ENCODE results near the gene LCN10. TPM values are rescaled to one million over a fixed set of nuclear protein-coding genes. Genes with fewer than 3 reads are reported as not detected.

LCN10 gene
- total and polyA plus RNA-seq, 2 experiments from 2014 or later, result not detected

DNA sequence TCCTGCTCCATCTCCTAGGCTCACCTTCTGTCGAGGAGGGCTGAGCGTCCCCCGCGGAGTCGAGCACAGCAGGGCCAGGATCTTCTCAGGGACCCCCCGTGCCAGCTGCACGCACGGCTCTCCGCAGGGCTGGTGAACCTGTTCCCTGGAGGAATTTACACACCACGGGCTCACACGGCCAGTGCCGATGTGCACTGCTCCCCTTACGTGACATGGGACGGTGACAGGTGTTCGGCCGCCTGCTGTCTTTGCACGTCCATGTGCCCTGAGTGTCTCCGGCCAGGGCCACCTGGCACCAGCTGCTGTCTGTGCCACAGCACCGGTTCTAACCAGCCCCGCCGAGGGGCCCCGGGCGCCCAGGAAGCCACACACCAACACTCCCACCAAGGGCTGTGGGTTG lies 46.8 kb downstream of the LCN10 start:
- H3K79me2 ChIP-seq (ENCODE audit: insufficient read depth), result no peaks in the 10 kb centered on the region
- H3K4me2 ChIP-seq (ENCODE audit: unreplicated experiment), result no peak overlapping the region
- H4K20me1 ChIP-seq (ENCODE audit: insufficient read depth), result no peaks in the 10 kb centered on the region
- H3K4me1 ChIP-seq (ENCODE audit: insufficient read depth), result no peaks in the 10 kb centered on the region
- no peaks in the 10 kb centered on the region for H3K9me3 ChIP-seq (ENCODE audit: low read depth)
- no peaks in the 10 kb centered on the region for H3K9me2 ChIP-seq (ENCODE audit: insufficient read depth)
- 77 to 88% methylated on average over 19 to 20 of the region's 23 CpGs for WGBS, 2 experiments (ENCODE audit: low coverage in 1 of 2, low lambda C conversion rate in 2 of 2, missing lambda C conversion rate in 2 of 2)
- no peak for DNase-seq
- TF ChIP-seq EZH2phosphoT487 (IDR thresholded peaks at IDR 0.05; ENCODE audit: insufficient read depth, low read depth), result no peak
- in situ Hi-C loops (cut with MboI), result no loop called here
- H2AFZ ChIP-seq, result no peak overlapping the region
- H3K9ac ChIP-seq, result no peak overlapping the region
- no peak overlapping the region for H3K4me3 ChIP-seq
- no peaks in the 10 kb centered on the region for H3K36me3 ChIP-seq (ENCODE audit: low read depth)
- H3K27ac ChIP-seq, result no peak overlapping the region
- no peaks in the 10 kb centered on the region for H3K27me3 ChIP-seq (replicated peaks; ENCODE audit: insufficient read depth)
- H3F3A ChIP-seq (ENCODE audit: insufficient read depth), result no peaks in the 10 kb centered on the region

DNA sequence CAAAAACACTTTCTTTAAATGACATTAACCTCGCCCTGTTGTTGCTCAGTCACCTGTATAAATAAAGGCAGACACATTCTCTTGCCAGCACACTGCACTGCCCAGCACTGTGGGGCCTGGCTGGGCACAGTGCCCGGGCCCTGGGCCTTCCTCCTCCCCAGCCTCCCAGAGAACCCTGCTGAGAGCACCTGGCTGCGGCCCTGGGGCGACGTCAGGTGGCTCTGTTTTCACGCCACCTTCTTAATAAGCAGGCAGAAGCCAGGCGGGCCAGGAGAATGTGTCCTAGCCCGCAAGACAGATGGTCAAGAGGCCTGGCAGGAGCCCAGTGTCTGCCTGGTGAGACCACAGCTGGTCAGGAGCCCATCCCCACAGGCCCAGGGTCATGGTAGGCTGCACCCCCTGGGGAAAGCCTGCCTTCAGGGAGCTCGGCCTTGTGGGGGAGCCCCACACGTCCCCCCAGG lies 47.3 kb downstream of the LCN10 start:
- Histone ChIP-seq H3K9ac (no peak overlapping the region), H3K27ac (no peak overlapping the region), H2AFZ (no peak overlapping the region), H3K4me3 (no peak overlapping the region), H3K9me2 (ENCODE audit: insufficient read depth) (no peaks in the 10 kb centered on the region), H3K27me3 (replicated peaks; ENCODE audit: insufficient read depth) (no peaks in the 10 kb centered on the region), H3K4me1 (ENCODE audit: insufficient read depth) (no peaks in the 10 kb centered on the region), H3K79me2 (ENCODE audit: insufficient read depth) (no peaks in the 10 kb centered on the region), H4K20me1 (ENCODE audit: insufficient read depth) (no peaks in the 10 kb centered on the region), H3K9me3 (ENCODE audit: low read depth) (no peaks in the 10 kb centered on the region), H3F3A (ENCODE audit: insufficient read depth) (no peaks in the 10 kb centered on the region), H3K4me2 (ENCODE audit: unreplicated experiment) (no peak overlapping the region), H3K36me3 (ENCODE audit: low read depth) (no peaks in the 10 kb centered on the region)
- TF ChIP-seq EZH2 (IDR thresholded peaks at IDR 0.05; ENCODE audit: insufficient read depth, poor library complexity, severe bottlenecking) (no peak), EZH2phosphoT487 (IDR thresholded peaks at IDR 0.05; ENCODE audit: insufficient read depth, low read depth) (no peak)
- in situ Hi-C loops (cut with MboI), result no loop called here
- DNase-seq, result no peak
- 74 to 75% methylated on average over 10 of the region's 10 CpGs for WGBS, 2 experiments (ENCODE audit: low coverage in 1 of 2, low lambda C conversion rate in 2 of 2, missing lambda C conversion rate in 2 of 2)

DNA sequence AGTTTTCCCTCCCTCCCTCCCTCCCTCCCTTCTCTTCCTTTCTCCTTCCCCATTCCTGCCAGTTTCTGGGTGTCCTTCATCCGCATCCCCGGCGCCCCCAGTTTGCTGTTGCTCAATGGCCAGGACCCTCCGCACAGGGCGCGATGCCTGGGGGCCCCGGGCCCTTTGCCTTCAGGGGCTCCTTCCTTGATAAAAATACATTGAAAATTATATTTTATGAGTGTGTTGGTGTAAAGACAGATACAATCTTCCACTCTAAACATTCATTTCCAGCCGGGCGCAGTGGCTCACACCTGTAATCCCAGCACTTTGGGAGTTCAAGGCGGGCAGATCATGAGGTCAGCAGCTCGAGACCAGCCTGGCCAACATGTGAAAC lies 47.9 kb downstream of the LCN10 start:
- no peak for DNase-seq
- Histone ChIP-seq H3K9ac (no peak overlapping the region), H3K9me3 (ENCODE audit: low read depth) (no peaks in the 10 kb centered on the region), H3K4me3 (no peak overlapping the region), H3K9me2 (ENCODE audit: insufficient read depth) (no peaks in the 10 kb centered on the region), H3F3A (ENCODE audit: insufficient read depth) (no peaks in the 10 kb centered on the region), H2AFZ (no peak overlapping the region), H3K27ac (no peak overlapping the region), H3K36me3 (ENCODE audit: low read depth) (no peaks in the 10 kb centered on the region), H4K20me1 (ENCODE audit: insufficient read depth) (no peaks in the 10 kb centered on the region), H3K27me3 (replicated peaks; ENCODE audit: insufficient read depth) (no peaks in the 10 kb centered on the region), H3K79me2 (ENCODE audit: insufficient read depth) (no peaks in the 10 kb centered on the region), H3K4me1 (ENCODE audit: insufficient read depth) (no peaks in the 10 kb centered on the region), H3K4me2 (ENCODE audit: unreplicated experiment) (no peak overlapping the region)
- in situ Hi-C loops (cut with MboI), result no loop called here
- TF ChIP-seq EZH2 (IDR thresholded peaks at IDR 0.05; ENCODE audit: insufficient read depth, poor library complexity, severe bottlenecking) (no peak), EZH2phosphoT487 (IDR thresholded peaks at IDR 0.05; ENCODE audit: insufficient read depth, low read depth) (no peak)
- 85% methylated on average over 11 of the region's 11 CpGs for WGBS, 2 experiments (ENCODE audit: low coverage in 1 of 2, low lambda C conversion rate in 2 of 2, missing lambda C conversion rate in 2 of 2)

DNA sequence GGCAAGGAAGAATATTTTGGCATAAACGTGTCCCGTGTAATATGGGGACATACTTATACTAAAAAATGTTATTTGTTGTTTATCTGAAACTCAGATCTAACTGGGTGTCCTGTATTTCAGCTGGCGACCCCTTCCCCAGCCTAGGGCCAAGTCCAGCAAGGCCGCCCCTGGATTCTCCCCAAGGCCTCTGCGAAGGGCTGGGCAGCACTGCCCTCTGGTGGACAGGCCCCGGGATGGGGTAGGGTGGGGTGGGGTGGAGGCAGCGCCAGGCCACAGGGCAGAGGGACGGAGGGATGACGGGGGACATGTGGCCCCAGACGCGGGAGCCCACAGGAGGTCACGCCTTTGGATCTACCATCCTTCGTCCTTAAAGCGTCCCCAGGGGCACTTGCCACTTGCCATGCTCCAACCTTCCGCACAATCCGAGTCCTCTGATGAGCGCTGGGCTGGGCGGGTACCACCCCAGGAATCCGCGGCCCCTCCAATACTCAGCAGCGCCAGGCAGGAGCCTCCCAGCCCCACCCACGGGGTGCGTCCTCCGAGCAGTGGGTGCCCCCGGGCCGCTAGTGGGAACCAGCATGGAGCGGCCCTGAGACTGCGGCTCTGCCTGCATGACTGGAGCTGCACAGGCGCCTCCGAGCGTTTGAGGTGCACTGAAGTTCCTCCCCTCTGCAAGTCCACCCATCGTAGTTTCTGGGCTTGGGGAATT lies 48.4 kb downstream of the LCN10 start:
- Histone ChIP-seq H3K9ac (no peak overlapping the region), H3K4me2 (ENCODE audit: unreplicated experiment) (no peak overlapping the region)
- in situ Hi-C loops (cut with MboI), result no loop called here

More for the DNA sequence above, 48.4 kb downstream of the LCN10 start:
- H2AFZ ChIP-seq, result no peak overlapping the region
- H3K79me2 ChIP-seq (ENCODE audit: insufficient read depth), result no peaks in the 10 kb centered on the region
- peak; percentile 65 for DNase-seq
- H3K36me3 ChIP-seq (ENCODE audit: low read depth), result no peaks in the 10 kb centered on the region
- H3K9me3 ChIP-seq (ENCODE audit: low read depth), result no peaks in the 10 kb centered on the region
- no peaks in the 10 kb centered on the region for H3K27me3 ChIP-seq (replicated peaks; ENCODE audit: insufficient read depth)
- H3K9me2 ChIP-seq (ENCODE audit: insufficient read depth), result no peaks in the 10 kb centered on the region
- 23 to 25% methylated on average over 23 to 32 of the region's 32 CpGs for WGBS, 2 experiments (ENCODE audit: low coverage in 1 of 2, low lambda C conversion rate in 2 of 2, missing lambda C conversion rate in 2 of 2)
- no peaks in the 10 kb centered on the region for H3K4me1 ChIP-seq (ENCODE audit: insufficient read depth)
- no peak overlapping the region for H3K27ac ChIP-seq
- H4K20me1 ChIP-seq (ENCODE audit: insufficient read depth), result no peaks in the 10 kb centered on the region
- H3F3A ChIP-seq (ENCODE audit: insufficient read depth), result no peaks in the 10 kb centered on the region
- no peak overlapping the region for H3K4me3 ChIP-seq
- no peak for TF ChIP-seq EZH2phosphoT487 (IDR thresholded peaks at IDR 0.05; ENCODE audit: insufficient read depth, low read depth)
- no peak for TF ChIP-seq EZH2 (IDR thresholded peaks at IDR 0.05; ENCODE audit: insufficient read depth, poor library complexity, severe bottlenecking)
